ENCODE measurements around the gene TCF15. TPM values are rescaled to one million over a fixed set of nuclear protein-coding genes. Genes with fewer than 3 reads are reported as not detected.

Gene TCF15
- total and polyA plus RNA-seq, 2 of the 13 experiments (the other 11 are each of a cell fraction or from before 2014, with no cell fraction given) = not detected

DNA sequence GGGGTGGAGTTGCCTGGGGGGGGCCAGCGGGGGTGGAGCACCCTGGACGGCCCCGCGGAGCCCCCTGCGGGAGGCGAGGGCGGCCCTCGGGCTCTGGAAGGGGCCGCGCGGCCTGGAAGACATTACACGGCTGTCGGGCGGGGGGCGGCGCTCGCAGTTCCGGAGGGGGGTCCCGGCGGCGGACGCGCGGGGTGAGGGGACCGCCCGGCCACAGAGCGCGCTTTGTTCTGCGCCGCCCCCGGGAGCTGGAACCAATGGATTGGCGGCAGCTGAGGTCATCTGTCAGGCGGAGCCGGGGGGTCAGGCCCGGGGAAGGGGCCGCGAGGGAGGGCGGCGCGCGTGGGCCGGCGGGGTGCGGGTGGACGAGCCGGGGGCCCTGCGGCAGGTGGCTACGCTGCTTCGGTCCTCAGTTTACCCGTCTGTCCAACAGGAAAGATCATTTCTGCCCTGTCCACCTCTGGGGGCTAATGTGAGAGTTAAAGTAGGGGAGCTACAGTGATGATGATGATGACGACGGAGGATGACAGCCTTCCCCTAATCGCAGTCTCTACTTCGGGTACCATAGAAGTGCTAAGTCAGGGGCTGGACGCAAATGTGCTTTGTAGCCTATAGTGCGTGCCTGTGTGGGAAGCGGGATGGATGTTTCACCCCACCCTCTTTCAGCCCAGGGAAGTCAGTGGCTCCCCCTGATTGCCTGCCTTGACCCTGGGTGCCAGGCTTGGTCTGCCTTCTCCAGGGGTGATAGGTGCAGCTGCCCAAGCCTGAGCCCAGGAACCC, 32.5 kb upstream of the TCF15 start (continued):
- TF ChIP-seq, protein P1, sequence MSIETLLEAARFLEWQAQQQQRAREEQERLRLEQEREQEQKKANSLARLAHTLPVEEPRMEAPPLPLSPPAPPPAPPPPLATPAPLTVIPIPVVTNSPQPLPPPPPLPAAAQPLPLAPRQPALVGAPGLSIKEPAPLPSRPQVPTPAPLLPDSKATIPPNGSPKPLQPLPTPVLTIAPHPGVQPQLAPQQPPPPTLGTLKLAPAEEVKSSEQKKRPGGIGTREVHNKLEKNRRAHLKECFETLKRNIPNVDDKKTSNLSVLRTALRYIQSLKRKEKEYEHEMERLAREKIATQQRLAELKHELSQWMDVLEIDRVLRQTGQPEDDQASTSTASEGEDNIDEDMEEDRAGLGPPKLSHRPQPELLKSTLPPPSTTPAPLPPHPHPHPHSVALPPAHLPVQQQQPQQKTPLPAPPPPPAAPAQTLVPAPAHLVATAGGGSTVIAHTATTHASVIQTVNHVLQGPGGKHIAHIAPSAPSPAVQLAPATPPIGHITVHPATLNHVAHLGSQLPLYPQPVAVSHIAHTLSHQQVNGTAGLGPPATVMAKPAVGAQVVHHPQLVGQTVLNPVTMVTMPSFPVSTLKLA (IDR thresholded peaks at IDR 0.05) = no peak
- TF ChIP-seq ZNF598 (CRISPR knock-in tag; IDR thresholded peaks at IDR 0.05; ENCODE audit: borderline replicate concordance) (no peak), SAFB2 (CRISPR knock-in tag; IDR thresholded peaks at IDR 0.05; ENCODE audit: borderline replicate concordance, low read depth) (no peak), ZNF33A (CRISPR knock-in tag; IDR thresholded peaks at IDR 0.05; ENCODE audit: borderline replicate concordance) (no peak), KDM6A (CRISPR knock-in tag; IDR thresholded peaks at IDR 0.05; ENCODE audit: low read depth) (no peak), CC2D1A (CRISPR knock-in tag; IDR thresholded peaks at IDR 0.05) (no peak), ZNF644 (CRISPR knock-in tag; IDR thresholded peaks at IDR 0.05; ENCODE audit: low read depth) (no peak), ZEB1 (IDR thresholded peaks at IDR 0.05; ENCODE audit: insufficient replicate concordance, low read depth) (no peak), KDM2A (CRISPR knock-in tag; IDR thresholded peaks at IDR 0.05; ENCODE audit: borderline replicate concordance, low read depth) (peak; percentile 40), POLR2AphosphoS5 (IDR thresholded peaks at IDR 0.05; ENCODE audit: low read depth, low read length) (no peak)
- TF ChIP-seq, protein P2, sequence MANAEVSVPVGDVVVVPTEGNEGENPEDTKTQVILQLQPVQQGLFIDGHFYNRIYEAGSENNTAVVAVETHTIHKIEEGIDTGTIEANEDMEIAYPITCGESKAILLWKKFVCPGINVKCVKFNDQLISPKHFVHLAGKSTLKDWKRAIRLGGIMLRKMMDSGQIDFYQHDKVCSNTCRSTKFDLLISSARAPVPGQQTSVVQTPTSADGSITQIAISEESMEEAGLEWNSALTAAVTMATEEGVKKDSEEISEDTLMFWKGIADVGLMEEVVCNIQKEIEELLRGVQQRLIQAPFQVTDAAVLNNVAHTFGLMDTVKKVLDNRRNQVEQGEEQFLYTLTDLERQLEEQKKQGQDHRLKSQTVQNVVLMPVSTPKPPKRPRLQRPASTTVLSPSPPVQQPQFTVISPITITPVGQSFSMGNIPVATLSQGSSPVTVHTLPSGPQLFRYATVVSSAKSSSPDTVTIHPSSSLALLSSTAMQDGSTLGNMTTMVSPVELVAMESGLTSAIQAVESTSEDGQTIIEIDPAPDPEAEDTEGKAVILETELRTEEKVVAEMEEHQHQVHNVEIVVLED (CRISPR knock-in tag; IDR thresholded peaks at IDR 0.05; ENCODE audit: borderline replicate concordance) = peak; percentile 36; the same call in 1 of the 2 replicates
- TF ChIP-seq, protein P3, sequence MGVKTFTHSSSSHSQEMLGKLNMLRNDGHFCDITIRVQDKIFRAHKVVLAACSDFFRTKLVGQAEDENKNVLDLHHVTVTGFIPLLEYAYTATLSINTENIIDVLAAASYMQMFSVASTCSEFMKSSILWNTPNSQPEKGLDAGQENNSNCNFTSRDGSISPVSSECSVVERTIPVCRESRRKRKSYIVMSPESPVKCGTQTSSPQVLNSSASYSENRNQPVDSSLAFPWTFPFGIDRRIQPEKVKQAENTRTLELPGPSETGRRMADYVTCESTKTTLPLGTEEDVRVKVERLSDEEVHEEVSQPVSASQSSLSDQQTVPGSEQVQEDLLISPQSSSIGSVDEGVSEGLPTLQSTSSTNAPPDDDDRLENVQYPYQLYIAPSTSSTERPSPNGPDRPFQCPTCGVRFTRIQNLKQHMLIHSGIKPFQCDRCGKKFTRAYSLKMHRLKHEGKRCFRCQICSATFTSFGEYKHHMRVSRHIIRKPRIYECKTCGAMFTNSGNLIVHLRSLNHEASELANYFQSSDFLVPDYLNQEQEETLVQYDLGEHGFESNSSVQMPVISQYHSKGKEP (CRISPR knock-in tag; IDR thresholded peaks at IDR 0.05) = no peak
- TF ChIP-seq, protein P4, sequence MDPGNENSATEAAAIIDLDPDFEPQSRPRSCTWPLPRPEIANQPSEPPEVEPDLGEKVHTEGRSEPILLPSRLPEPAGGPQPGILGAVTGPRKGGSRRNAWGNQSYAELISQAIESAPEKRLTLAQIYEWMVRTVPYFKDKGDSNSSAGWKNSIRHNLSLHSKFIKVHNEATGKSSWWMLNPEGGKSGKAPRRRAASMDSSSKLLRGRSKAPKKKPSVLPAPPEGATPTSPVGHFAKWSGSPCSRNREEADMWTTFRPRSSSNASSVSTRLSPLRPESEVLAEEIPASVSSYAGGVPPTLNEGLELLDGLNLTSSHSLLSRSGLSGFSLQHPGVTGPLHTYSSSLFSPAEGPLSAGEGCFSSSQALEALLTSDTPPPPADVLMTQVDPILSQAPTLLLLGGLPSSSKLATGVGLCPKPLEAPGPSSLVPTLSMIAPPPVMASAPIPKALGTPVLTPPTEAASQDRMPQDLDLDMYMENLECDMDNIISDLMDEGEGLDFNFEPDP (CRISPR knock-in tag; conservative IDR thresholded peaks at IDR 0.05) = no peak
- TF ChIP-seq, protein P5, sequence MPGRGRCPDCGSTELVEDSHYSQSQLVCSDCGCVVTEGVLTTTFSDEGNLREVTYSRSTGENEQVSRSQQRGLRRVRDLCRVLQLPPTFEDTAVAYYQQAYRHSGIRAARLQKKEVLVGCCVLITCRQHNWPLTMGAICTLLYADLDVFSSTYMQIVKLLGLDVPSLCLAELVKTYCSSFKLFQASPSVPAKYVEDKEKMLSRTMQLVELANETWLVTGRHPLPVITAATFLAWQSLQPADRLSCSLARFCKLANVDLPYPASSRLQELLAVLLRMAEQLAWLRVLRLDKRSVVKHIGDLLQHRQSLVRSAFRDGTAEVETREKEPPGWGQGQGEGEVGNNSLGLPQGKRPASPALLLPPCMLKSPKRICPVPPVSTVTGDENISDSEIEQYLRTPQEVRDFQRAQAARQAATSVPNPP (CRISPR knock-in tag; IDR thresholded peaks at IDR 0.05) = no peak
- TF ChIP-seq, protein P6, sequence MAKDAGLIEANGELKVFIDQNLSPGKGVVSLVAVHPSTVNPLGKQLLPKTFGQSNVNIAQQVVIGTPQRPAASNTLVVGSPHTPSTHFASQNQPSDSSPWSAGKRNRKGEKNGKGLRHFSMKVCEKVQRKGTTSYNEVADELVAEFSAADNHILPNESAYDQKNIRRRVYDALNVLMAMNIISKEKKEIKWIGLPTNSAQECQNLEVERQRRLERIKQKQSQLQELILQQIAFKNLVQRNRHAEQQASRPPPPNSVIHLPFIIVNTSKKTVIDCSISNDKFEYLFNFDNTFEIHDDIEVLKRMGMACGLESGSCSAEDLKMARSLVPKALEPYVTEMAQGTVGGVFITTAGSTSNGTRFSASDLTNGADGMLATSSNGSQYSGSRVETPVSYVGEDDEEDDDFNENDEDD (CRISPR knock-in tag; IDR thresholded peaks at IDR 0.05; ENCODE audit: borderline replicate concordance) = peak; percentile 72; the same call in 1 of the 2 replicates
- TF ChIP-seq, protein P7, sequence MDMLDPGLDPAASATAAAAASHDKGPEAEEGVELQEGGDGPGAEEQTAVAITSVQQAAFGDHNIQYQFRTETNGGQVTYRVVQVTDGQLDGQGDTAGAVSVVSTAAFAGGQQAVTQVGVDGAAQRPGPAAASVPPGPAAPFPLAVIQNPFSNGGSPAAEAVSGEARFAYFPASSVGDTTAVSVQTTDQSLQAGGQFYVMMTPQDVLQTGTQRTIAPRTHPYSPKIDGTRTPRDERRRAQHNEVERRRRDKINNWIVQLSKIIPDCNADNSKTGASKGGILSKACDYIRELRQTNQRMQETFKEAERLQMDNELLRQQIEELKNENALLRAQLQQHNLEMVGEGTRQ (IDR thresholded peaks at IDR 0.05; ENCODE audit: low read depth, low read length) = no peak
- TF ChIP-seq, protein P7 (CRISPR knock-in tag; IDR thresholded peaks at IDR 0.05; ENCODE audit: borderline replicate concordance) = no peak

All from HepG2 (cell line).